Sigmoid colon (tissue), 7 donors: Measurements from ENCODE around the gene PPP1R26. TPM values are rescaled to one million over a fixed set of nuclear protein-coding genes. Genes with fewer than 3 reads are reported as not detected.

Experiments used
- DNase-seq: peaks from one replicate; pipeline ENCODE4 v3.0.0-alpha.2; 2019
- H3K27ac ChIP-seq, 4 donors: fragments of 200-600 bp; sonication (generic); one replicate each; pipeline ENCODE4 v1.5.1; 2016 to 2019; ENCODE audit warnings: mild to moderate bottlenecking in 1 of 4
- H3K27me3 ChIP-seq, 3 donors: fragments of 200-600 bp; sonication (generic); one replicate each; pipeline ENCODE4 v1.5.1; 2019; ENCODE audit warnings: mild to moderate bottlenecking in 1 of 3
- H3K36me3 ChIP-seq, 4 donors: fragments of 200-600 bp; sonication (generic); one replicate each; pipeline ENCODE4 v1.5.1; 2016 to 2019
- H3K4me1 ChIP-seq, 4 donors: fragments of 200-600 bp; sonication (generic); one replicate each; pipeline ENCODE4 v1.5.1; 2017 to 2019
- H3K4me3 ChIP-seq, 4 donors: fragments of 200-600 bp; sonication (generic); one replicate each; pipeline ENCODE4 v1.5.1; 2017 to 2019; ENCODE audit warnings: mild to moderate bottlenecking in 2 of 4, moderate library complexity in 1 of 4
- H3K9me3 ChIP-seq, 4 donors: fragments of 200-600 bp in 3 of 4; sonication (generic) in 3 of 4; one replicate each; pipeline versions ENCODE4 v1.5.1 to v1.6.1; 2013 to 2019
- EP300 ChIP-seq, 4 donors: sonication (generic); formaldehyde crosslinking; IDR thresholded peaks; one replicate each; pipeline ENCODE4 v1.6.1; 2017; ENCODE audit warnings: antibody characterized with exemption in 4 of 4
- POLR2A ChIP-seq, 2 donors: fragments of 450-650 bp; IDR thresholded peaks; one replicate each; pipeline ENCODE4 v1.6.1; 2016; ENCODE audit warnings: antibody characterized with exemption in 2 of 2, mild to moderate bottlenecking in 2 of 2, moderate library complexity in 2 of 2
- POLR2AphosphoS5 ChIP-seq, 4 donors: sonication (generic); formaldehyde crosslinking; IDR thresholded peaks; one replicate each; pipeline ENCODE4 v1.6.1; 2017; ENCODE audit warnings: antibody characterized with exemption in 4 of 4
- WGBS, 2 donors: extraction: QIAGEN DNeasy Blood & Tissue Kit; methylation state at CpG; one replicate each; pipeline ENCODE4 v1.1.7; 2013; 5-methylcytosine and 5-hydroxymethylcytosine counted together
- intact Hi-C: fragments of 100-400 bp; cut with DNase I; formaldehyde crosslinking; loops from one replicate; pipeline ENCODE4 v1.15.1; 2023
- polyA plus RNA-seq, 3 donors: library from polyadenylated mRNA; stranded (reverse); fragments of 200-250 nt; gene quantifications; one replicate each; pipeline ENCODE4 v1.2.3, GENCODE V29; 2013
- total RNA-seq, 4 donors: library from RNA; depleted of rRNA; stranded (reverse); fragments of >200 nt; gene quantifications; one replicate each; pipeline ENCODE4 v1.1.0, GENCODE V29; 2016
- TF ChIP-seq, protein P1 (sequence below), 4 experiments: fragments of 450-650 bp in 3 of 4; fragments of 200-600 bp in 1 of 4; IDR thresholded peaks; one replicate each; pipeline ENCODE4 v1.5.1; 2016 to 2019; ENCODE audit warnings: antibody characterized with exemption in 4 of 4, mild to moderate bottlenecking in 3 of 4, moderate library complexity in 2 of 4
- donor health status: healthy with polysubstance abuse.
- donor health status: Bipolar disorder and iron deficiency.
- donor health status: healthy.

PPP1R26 gene
- total and polyA plus RNA-seq, 7 donors = 4.8 to 12.7 (median 9.5) TPM

DNA sequence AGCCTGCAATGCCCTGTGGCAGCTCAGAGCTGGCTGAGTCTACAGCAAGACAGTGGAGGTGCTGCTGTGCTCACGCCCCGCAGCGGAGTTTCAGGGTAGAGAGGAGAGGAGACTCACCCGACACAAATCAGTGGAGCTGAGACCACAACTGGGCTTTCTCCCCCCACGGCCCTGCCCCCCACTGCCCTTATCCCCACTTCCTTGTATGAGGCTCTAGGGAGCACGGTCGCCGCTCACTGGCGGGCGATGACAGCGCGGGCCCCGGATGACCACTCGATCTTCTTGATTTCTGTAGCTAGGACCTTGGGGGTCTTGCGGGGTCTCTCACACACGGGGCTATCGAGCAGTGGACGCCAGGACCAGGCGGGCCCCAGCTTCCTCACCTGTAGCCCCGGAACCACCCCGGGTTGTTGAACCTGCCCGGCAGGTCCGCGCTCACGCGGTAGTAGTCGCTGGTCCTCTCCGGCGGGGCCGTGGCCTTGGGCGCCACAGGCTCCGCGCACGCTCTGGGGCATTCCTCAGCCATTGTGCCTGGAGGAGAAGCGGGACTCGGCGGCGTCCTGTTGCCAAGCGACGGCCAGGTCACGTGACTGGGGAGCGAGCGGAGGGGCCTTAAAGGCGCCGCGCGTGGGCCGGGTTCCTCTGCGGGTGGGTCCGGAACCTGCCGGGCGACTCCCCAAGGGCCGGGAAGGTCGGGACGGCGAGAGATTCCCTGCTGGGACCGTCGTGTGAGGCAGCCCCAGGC lies 19.9 kb downstream of the PPP1R26 start:
- Histone ChIP-seq H3K4me1 (peaks cover 0 to 30% (median 25%) of the 10 kb centered on the region in 4 donors), H3K4me3 (peak overlapping the region; percentile 90 to 97 (median 93)), H3K27ac (peak overlapping the region; percentile 82 to 86 (median 86)), H3K27me3 (no peaks in the 10 kb centered on the region), H3K9me3 (no peaks in the 10 kb centered on the region), H3K36me3 (peaks cover 9 to 29% (median 16%) of the 10 kb centered on the region in 4 donors)
- peak in 1 of 4 donors; percentile 39 for TF ChIP-seq POLR2AphosphoS5 (IDR thresholded peaks at IDR 0.05)
- TF ChIP-seq, protein P1, sequence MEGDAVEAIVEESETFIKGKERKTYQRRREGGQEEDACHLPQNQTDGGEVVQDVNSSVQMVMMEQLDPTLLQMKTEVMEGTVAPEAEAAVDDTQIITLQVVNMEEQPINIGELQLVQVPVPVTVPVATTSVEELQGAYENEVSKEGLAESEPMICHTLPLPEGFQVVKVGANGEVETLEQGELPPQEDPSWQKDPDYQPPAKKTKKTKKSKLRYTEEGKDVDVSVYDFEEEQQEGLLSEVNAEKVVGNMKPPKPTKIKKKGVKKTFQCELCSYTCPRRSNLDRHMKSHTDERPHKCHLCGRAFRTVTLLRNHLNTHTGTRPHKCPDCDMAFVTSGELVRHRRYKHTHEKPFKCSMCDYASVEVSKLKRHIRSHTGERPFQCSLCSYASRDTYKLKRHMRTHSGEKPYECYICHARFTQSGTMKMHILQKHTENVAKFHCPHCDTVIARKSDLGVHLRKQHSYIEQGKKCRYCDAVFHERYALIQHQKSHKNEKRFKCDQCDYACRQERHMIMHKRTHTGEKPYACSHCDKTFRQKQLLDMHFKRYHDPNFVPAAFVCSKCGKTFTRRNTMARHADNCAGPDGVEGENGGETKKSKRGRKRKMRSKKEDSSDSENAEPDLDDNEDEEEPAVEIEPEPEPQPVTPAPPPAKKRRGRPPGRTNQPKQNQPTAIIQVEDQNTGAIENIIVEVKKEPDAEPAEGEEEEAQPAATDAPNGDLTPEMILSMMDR (IDR thresholded peaks at IDR 0.05) = no peak
- DNase-seq = peak; percentile 98
- intact Hi-C loops = loop anchor here (2.0 kb wide), 1 partner anchor 19 kb away; no protein-coding TSS in a partner anchor
- 0 to 1% methylated on average over 58 of the region's 58 CpGs for WGBS, 2 donors

DNA sequence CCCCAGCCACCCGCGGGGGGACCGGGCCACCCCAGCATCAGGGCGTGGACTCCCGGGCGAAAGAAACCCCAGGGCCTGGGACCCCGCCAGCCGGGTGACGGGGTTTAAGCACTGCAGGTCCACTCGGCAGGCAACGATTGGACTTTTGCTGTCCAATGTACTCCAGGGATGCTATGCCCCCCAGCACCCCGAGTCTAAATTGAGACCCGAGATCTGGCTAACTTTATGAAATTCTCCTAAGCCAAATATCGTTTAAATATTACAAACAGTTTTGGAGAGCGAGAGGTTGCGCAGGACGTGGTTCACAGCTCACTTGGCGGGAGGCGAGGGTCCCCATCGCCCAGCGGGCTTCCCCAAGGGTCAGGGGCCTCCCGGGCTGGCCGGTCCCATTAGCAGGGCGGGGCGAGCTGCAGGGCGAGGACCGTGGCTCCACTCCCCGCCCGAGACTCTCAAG lies 20.5 kb downstream of the PPP1R26 start:
- no peaks in the 10 kb centered on the region for H3K27me3 ChIP-seq
- H3K9me3 ChIP-seq = no peaks in the 10 kb centered on the region
- TF ChIP-seq, protein P1 (IDR thresholded peaks at IDR 0.05) = no peak
- no peak for TF ChIP-seq POLR2A (IDR thresholded peaks at IDR 0.05)
- no peak for TF ChIP-seq POLR2AphosphoS5 (IDR thresholded peaks at IDR 0.05)
- TF ChIP-seq EP300 (IDR thresholded peaks at IDR 0.05) = no peak
- peak overlapping the region; percentile 90 to 97 (median 93) for H3K4me3 ChIP-seq
- peaks cover 0 to 34% (median 27%) of the 10 kb centered on the region in 4 donors for H3K4me1 ChIP-seq
- DNase-seq = no peak
- peak overlapping the region; percentile 82 to 86 (median 86) for H3K27ac ChIP-seq
- WGBS, 2 donors = 1% methylated on average over 29 of the region's 29 CpGs
- intact Hi-C loops = no loop called here
- H3K36me3 ChIP-seq = peaks cover 9 to 34% (median 19%) of the 10 kb centered on the region in 4 donors

DNA sequence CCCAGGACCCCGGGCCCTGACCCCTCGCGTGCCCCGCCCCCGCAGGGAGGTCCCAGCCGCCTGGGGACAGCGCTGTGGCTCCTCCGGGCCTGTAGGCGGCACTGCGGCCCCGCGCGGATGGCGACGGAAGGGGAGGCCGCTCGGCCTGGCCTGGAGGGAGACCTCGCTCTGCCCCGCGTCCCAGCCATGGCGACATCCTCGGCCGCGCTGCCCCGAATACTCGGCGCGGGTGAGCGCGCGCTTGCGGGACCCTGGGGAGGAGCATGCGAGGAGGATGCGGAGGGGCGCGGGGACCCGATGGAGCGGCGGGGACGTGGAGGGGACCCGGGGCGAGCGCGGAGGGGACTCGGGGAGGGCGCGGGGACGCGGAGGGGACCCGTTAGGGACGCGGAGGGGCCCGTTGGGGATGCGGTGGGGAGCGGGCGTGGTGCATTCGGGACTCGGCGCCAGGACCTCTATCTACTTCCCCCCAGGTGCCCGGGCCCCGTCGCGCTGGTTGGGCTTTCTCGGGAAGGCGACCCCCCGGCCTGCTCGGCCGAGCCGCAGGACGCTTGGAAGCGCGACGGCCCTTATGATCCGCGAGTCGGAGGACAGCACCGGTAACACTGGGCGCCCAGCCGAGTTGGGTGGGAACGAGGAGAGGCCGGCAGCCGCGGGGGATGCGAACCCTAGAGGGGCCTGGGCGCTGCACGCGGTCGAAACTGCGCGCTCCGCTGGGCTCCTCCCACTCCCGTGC lies 21.1 kb downstream of the PPP1R26 start, which contains the start of gene MRPS2:
Gene MRPS2 (plus strand): TSS at position 158 of the 736 bp plus-strand sequence. CDS start 29 bp downstream, at position 187.
- peak; percentile 93 for DNase-seq
- Histone ChIP-seq H3K4me3 (peak within 1 kb of the TSS; percentile 90 to 97 (median 93)), H3K36me3 (peaks cover 9 to 38% (median 20%) of the 10 kb centered on the region in 4 donors), H3K27me3 (no peaks in the 10 kb centered on the region), H3K4me1 (peaks cover 0 to 34% (median 27%) of the 10 kb centered on the region in 4 donors), H3K27ac (peak within 1 kb of the TSS; percentile 82 to 86 (median 86)), H3K9me3 (no peaks in the 10 kb centered on the region)
- intact Hi-C loops = no loop called here
- TF ChIP-seq EP300 (IDR thresholded peaks at IDR 0.05) = no peak
- peak; percentile 9 to 67 (median 56) for TF ChIP-seq POLR2AphosphoS5 (IDR thresholded peaks at IDR 0.05)
- TF ChIP-seq, protein P1 (IDR thresholded peaks at IDR 0.05) = peak; percentile 64 to 91 (median 77)
- TF ChIP-seq POLR2A (IDR thresholded peaks at IDR 0.05) = peak in 1 of 2 donors; percentile 8
- WGBS, 2 donors = 0 to 1% methylated on average over 92 of the region's 92 CpGs

DNA sequence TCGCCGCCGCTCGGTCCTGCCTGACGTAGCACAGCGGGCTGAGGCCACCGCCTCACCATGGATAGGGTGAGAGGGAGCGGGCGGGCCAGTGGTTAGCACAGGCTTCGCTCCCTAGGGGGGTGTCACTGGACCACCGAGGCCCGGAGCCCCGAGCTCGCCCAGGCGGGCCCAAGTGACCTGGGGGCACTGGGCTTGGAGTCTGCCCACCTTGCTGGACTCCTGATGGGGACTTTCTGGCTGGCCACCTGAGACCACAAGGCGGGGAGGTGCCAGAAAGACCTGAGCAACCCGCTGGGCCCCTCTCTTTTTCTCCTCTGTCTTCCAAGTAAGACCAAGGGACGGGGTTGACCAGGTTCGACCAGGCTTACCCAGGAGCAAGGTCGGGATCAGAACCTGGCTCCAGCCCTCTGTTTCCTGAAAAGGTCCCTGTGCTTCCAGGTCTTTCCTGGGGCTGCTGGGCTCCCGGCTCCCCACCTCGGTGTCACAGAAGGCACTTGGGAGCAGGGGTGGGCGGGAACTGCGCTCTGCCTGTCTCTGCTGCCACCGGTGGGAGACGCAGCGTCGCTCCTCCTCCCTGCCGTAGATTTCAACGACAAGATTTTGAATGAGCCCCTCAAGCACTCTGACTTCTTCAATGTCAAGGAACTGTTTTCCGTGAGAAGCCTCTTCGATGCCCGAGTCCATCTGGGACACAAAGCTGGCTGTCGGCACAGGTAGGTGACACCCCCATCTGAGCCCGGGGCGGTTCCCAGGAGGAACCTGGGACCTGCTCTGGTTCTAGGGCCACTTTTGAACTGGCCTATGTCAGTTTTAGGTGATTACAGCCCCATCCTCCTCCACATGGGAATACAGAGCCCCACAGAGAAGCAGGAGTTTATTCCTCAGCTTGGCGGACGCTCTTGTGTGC lies 21.9 kb downstream of the PPP1R26 start:
- intact Hi-C loops = no loop called here
- WGBS, 2 donors = 44 to 48% methylated on average over 38 of the region's 38 CpGs
- Histone ChIP-seq H3K4me3 (peak overlapping the region; percentile 90 to 97 (median 93)), H3K27ac (peak overlapping the region; percentile 82 to 86 (median 86)), H3K27me3 (no peaks in the 10 kb centered on the region), H3K36me3 (peaks cover 9 to 38% (median 20%) of the 10 kb centered on the region in 4 donors), H3K9me3 (no peaks in the 10 kb centered on the region), H3K4me1 (peaks cover 0 to 34% (median 27%) of the 10 kb centered on the region in 4 donors)
- DNase-seq = peak; percentile 36
- TF ChIP-seq POLR2AphosphoS5 (IDR thresholded peaks at IDR 0.05) (no peak), EP300 (IDR thresholded peaks at IDR 0.05) (no peak), POLR2A (IDR thresholded peaks at IDR 0.05) (no peak)
- TF ChIP-seq, protein P1 (IDR thresholded peaks at IDR 0.05) = no peak
